HCT116 (cell line): ENCODE data around the gene VSIG4.

Experiments
- CEBPB ChIP-seq: IDR thresholded peaks from 2 replicates; pipeline ENCODE4 v1.6.1; 2012; ENCODE audit warnings: low read depth
- CTCF ChIP-seq, 3 experiments: fragments of 200-600 bp in 1 of 3; sonication (generic) in 1 of 3; IDR thresholded peaks in 2 of 3; conservative IDR thresholded peaks in 1 of 3; 2 replicates each; pipeline ENCODE4 v1.5.1; 2012 to 2017; ENCODE audit warnings: low read depth in 2 of 3, low read length in 2 of 3, antibody characterized with exemption in 1 of 3, borderline replicate concordance in 1 of 3, control low read depth in 1 of 3, mild to moderate bottlenecking in 1 of 3, mixed read lengths in 1 of 3, mixed run types in 1 of 3, moderate library complexity in 1 of 3; ENCODE audit not compliant: insufficient read depth in 1 of 3
- ELF1 ChIP-seq: IDR thresholded peaks from 2 replicates; pipeline ENCODE4 v1.6.1; 2012; ENCODE audit warnings: low read depth, borderline replicate concordance
- EZH2 ChIP-seq: fragments of 200-600 bp; sonication (generic); IDR thresholded peaks from 2 replicates; pipeline ENCODE4 v1.6.1; 2017; ENCODE audit warnings: antibody characterized with exemption, mixed run types
- EZH2phosphoT487 ChIP-seq: fragments of 200-600 bp; IDR thresholded peaks from 2 replicates; pipeline ENCODE4 v1.6.1; 2018; ENCODE audit warnings: antibody characterized with exemption, borderline replicate concordance
- JUND ChIP-seq: IDR thresholded peaks from 2 replicates; pipeline ENCODE4 v1.6.1; 2012
- MAX ChIP-seq: IDR thresholded peaks from 2 replicates; pipeline ENCODE4 v1.6.1; 2012
- POLR2A ChIP-seq: IDR thresholded peaks from 2 replicates; pipeline ENCODE4 v1.7.0; 2011; ENCODE audit warnings: borderline replicate concordance; ENCODE audit not compliant: insufficient read depth, insufficient read length; ENCODE audit errors: extremely low read depth
- POLR2AphosphoS5 ChIP-seq: IDR thresholded peaks from 2 replicates; pipeline ENCODE4 v1.6.1; 2011; ENCODE audit warnings: mild to moderate bottlenecking, low read depth, low read length, moderate library complexity
- SP1 ChIP-seq: IDR thresholded peaks from 2 replicates; pipeline ENCODE4 v1.6.1; 2012; ENCODE audit warnings: low read depth
- TCF7L2 ChIP-seq: IDR thresholded peaks from 2 replicates; pipeline ENCODE4 v1.7.0; 2011; ENCODE audit warnings: borderline replicate concordance, inconsistent platforms; ENCODE audit not compliant: insufficient read depth, insufficient read length; ENCODE audit errors: extremely low read depth
- YY1 ChIP-seq: IDR thresholded peaks from 2 replicates; pipeline ENCODE4 v1.6.1; 2011; ENCODE audit warnings: low read length, low read depth, moderate library complexity, mild to moderate bottlenecking; ENCODE audit not compliant: insufficient replicate concordance; ENCODE audit errors: extremely low read depth
- ZNF274 ChIP-seq: fragments of 200-500 bp; sonication (Bioruptor generic); IDR thresholded peaks from 2 replicates; pipeline ENCODE4 v1.6.1; 2014; ENCODE audit warnings: mild to moderate bottlenecking, low read depth, low read length, inconsistent platforms

GRCh38 chrX:66024092-66024467 is 15.8 kb downstream of the VSIG4 start:
- TF ChIP-seq POLR2A (no peak), CTCF (IDR thresholded peaks at IDR 0.05 in 2 of 3, conservative IDR thresholded peaks at IDR 0.05 in 1 of 3; ENCODE audit: borderline replicate concordance in 1 of 3, insufficient read depth in 1 of 3, low read depth in 2 of 3, low read length in 2 of 3) (no peak), EZH2 (no peak), TCF7L2 (no peak), ELF1 (no peak), ZNF274 (no peak), MAX (no peak), JUND (no peak), EZH2phosphoT487 (no peak), POLR2AphosphoS5 (no peak), CEBPB (no peak), YY1 (no peak), SP1 (no peak)
